ENCODE measurements around the gene LSM7.

GRCh38 chr19:2320049-2320448, 8.3 kb downstream of the LSM7 start:
- no peak for TF ChIP-seq EP300 (IDR thresholded peaks at IDR 0.05)
- TF ChIP-seq, protein P1, sequence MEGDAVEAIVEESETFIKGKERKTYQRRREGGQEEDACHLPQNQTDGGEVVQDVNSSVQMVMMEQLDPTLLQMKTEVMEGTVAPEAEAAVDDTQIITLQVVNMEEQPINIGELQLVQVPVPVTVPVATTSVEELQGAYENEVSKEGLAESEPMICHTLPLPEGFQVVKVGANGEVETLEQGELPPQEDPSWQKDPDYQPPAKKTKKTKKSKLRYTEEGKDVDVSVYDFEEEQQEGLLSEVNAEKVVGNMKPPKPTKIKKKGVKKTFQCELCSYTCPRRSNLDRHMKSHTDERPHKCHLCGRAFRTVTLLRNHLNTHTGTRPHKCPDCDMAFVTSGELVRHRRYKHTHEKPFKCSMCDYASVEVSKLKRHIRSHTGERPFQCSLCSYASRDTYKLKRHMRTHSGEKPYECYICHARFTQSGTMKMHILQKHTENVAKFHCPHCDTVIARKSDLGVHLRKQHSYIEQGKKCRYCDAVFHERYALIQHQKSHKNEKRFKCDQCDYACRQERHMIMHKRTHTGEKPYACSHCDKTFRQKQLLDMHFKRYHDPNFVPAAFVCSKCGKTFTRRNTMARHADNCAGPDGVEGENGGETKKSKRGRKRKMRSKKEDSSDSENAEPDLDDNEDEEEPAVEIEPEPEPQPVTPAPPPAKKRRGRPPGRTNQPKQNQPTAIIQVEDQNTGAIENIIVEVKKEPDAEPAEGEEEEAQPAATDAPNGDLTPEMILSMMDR (IDR thresholded peaks at IDR 0.05) = no peak
